HG03460 (cell line): ENCODE measurements around the gene TBC1D16.

ENCODE experiments used
- ATAC-seq: cut with Tn5 transposase; IDR thresholded peaks from one replicate; pipeline ENCODE4 v1.9.1; 2021; ENCODE audit not compliant: unreplicated experiment

TBC1D16 gene

DNA sequence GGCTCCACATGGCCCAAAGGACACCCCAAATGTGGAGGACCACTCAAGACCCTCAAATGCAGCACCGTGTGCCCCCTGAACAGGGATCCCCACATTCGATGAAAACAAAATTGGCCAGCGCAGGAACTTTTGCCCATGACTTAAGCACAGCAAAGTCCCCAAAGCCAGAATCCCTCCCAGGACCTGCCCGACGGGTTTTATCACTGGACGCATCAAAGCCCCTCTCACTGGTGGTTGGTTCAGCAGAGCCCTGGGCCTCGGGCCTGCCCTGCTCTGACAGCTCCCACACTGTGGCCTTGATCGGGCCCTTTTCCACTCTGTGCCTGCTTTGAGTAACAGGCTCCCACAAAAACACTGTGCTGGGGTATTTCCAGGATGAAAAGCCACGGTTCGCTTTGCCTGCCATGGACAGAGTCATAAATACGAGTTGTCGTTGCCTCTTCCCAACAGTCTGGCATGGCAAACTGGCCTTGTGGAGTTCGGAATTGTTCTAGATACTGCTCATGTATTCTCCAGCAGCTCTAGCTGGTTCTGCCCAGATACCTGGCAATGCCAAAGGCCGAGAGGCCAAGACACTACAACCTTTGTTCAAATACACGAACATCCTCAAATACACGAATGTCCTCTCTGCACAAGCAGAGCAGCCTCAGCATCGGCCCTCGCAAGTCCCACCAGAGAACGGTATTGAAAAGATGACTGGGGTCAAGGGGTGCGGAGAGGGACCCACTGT, 46.4 kb downstream of the TBC1D16 start:
- no peak for ATAC-seq

DNA sequence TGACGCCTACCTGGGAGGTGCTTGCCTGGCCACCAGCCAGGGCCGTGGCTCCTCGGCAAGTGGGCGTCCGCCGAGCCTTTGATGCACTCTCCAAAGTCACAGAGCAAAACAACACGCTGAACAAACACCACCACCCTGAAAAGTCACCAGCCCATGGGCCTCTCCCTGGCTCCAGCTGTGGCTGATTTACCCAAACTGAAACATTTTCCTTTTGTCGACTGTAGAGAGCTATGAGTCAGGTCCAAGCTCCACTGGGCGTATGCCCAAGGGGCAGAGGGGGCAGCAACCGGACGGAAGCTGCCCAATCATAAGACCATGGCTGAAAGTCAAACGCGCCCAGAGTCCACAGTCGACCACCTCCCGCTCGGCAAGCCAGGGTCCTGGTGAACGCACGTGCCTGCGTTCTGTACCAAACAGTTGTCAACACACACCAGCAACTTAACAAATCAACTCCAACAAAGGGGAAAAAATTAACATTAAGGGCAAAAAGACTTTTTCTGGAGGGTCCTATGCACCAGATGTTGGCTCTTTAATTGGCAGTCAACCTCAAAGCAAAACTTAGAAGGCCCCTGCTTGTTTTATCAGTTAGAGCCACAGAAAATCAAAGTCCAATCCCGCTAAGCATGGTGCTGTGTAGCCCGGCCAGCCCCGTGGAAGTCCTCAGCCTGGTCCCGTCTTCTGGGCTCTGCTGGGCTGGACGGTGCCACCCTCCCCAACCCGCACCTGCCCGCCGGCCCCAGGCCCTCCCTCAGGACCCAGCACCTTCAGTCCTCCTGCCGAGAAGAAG, 47.3 kb downstream of the TBC1D16 start:
- ATAC-seq: no peak

DNA sequence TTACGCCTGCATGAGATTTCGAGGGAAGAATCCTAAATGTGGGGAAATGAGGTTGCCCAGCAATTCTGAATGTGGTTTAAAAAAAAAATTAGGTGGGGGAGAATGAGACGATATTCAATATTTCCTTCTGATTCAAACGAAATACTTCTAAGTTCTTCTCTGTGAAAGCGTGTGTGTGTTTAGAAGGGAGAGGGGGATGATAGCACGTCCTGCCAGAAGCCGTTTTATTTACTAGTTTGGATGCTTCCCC, 47.8 kb downstream of the TBC1D16 start:
- no peak for ATAC-seq

DNA sequence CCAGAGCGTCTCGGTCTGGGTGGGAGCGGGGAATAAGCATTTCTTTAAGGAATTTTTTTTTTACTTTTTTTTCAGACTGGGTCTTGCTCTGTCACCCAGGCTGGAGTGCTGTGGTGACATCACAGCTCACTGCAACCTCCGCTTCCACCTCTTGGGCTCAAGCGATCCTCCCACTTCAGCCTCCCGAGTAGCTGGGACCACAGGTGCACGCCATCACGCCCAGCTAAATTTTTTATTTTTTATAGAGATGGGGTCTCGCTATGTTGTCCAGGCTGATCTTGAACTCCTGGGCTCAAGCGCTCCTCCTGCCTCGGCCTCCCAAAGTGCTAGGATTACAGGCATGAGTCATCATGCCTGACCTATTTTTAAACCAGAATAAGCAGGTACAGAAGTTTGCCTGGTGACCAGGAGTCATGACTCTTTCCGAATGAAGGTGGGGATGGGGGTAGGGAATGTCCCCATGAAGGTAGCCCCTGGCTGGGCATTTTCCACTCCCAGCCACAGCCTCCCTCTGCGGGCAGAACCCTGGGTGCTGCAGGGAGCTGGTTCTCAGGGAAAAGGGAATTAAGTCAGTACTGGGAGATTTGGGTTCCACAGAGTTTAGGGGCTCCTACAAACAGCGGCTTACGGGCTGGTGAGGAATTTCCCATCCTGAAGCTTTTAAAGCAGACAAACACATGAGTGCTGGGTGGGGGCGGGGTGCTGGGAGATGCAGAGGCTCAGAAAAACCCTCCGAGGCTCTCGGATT, 48.3 kb downstream of the TBC1D16 start:
- no peak for ATAC-seq

DNA sequence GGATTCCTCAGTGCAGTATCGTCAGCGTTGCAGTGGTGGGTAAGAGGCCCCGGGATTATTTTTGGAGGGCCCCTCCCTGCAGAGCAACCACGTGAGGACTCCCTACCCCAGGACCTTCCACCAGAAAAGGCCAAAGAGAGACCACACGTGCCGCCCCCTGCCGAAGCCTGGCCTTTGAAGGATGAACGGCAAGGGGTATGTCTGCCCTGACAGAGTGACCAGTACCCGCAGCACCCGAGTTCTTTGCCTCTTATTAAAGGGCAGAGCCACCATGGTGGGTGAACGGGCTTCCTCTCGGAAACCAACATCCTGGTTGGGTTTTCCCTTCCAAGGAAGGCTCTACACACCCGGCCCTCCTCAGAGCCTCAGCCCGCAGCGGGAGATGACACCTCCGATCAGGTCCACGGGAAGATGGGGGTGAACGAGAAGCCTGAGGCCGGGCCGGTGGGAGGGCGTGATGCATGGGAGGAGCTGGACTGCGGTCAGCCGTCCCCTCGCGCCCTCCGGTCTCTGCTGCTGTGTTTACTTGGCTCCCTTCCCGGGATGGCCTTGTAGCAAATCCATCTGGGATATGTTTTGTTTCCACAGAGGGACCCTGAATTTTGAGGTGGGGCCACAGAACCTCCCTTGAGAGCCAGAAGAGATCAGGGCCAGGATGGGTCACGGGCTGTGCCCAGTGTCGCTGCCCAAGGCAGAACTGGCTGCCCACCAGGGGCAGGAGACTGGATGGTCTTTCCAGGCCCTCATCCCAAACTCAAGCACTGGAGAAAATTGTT, 49.1 kb downstream of the TBC1D16 start:
- no peak for ATAC-seq

DNA sequence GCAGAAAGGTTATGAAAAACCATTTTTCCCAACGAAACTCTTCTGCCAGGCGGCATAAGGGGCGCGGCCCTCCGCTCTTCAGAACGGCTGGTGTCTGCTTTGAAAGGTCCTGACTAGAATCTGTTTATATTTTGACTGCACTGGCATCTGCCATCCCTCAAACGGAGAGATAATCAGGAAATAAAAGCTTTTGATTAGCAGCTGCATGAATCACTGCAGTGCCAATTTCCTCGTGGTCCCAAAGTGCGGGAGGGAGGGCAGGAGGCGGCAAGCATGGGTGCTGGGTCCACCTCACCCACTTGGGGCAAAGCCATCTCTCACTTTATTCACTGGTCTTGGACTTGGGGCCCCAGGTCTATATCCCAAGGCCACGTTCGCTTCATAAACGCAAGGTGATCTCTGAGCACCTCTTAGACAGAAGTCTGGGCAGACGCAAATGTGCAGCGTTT, 49.7 kb downstream of the TBC1D16 start:
- ATAC-seq: no peak

DNA sequence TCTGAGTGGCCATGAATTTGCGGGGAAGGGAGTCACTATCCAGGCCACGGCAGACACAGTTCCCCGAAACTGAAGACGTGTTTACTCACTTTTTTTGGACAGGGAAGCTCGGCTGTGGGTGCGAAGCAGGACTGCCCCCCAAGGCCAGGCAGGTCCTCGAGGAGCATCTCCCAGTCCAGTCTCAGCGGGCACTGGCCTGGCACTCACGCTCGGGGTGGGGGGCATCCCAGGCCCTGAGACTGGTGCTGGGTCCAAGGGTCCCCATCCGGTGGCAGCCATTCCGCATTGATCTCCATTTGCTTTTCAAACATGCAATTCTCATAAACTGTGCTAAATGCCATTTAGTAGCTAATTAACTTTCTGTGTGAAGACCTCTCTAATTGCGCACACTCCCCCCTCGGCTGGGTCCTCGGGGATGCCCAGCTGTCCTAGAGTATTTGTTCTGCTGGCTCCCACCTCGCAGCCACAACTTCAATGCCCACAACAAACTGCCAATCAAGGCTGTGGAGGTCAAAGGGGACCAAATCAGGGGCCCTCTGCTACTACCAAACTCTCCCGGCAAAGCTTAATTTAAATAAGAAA, 50.2 kb downstream of the TBC1D16 start:
- ATAC-seq: no peak

DNA sequence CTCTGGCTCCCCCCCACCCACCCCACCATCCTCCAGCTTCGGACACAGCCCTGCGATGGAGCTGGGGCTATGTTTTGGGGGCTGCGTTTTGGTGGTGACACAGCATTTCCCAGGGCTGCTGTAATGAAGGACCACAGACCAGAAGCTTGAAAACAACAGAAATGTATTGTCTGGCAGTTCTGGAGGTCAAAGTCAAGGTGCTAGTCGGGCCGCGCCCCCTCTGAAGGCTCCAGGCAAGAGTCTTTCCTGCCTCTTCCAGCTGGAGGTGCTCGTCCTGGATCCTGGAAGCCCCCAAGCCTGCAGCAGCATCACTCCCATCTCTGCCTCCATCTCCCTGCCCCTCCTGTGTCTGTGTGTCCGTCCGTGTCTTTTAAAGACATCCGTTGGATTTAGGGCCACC, 50.8 kb downstream of the TBC1D16 start:
- ATAC-seq: no peak

DNA sequence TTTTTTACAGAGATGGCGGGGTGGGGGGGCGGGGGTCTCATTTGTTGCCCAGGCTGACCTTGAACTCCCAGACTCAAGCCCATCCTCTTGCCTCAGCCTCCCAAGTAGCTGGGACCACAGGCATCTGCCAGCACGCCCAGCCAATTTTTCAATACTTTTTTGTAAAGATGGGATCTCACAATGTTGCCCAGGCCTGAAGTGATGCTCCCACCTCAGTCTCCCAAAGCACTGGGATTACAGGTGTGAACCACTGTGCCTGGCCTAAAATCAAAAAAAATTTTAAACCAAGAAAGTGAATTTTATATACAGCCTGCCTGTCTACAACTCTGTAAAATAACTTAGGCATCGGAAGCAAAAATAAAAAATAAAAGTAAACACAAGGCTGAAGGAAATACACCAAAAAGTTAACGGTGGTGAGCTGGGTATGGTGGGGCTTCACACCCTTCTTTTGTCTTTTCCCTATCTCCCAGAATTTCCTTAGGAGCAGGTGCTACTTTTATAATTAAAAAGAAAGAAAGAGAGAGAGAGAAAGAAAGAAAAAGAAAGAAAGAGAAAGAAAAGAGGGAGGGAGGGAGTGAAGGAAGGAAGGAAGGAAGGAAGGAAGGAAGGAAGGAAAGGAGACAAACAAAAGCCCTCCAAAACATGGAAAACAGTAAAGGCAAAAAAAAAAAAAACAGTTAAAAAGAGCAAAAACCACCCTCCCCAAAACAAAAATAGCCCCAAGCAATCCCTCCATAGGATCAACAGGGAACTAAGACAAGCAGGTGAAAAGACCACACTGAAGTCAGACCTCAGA, 51.4 kb downstream of the TBC1D16 start:
- no peak for ATAC-seq

DNA sequence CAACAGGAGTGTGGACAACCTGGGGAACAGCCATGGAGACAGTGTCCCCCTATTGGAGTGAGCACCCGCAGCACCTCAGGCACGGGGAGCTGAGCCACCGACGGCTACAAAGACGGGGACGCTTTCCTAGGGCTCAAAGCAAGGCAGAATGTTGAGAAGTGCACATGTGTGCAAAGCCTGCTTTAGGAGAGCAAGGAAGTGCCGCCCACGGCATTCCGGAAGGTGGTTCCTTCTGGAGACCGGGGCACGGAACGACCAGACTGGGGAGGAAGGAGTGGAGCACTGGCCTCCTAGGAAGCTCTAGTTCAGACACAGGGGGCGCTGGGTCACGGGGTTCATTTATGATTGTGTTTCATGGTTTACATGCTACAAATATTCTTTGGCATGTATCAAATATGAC, 52.2 kb downstream of the TBC1D16 start:
- ATAC-seq: no peak

DNA sequence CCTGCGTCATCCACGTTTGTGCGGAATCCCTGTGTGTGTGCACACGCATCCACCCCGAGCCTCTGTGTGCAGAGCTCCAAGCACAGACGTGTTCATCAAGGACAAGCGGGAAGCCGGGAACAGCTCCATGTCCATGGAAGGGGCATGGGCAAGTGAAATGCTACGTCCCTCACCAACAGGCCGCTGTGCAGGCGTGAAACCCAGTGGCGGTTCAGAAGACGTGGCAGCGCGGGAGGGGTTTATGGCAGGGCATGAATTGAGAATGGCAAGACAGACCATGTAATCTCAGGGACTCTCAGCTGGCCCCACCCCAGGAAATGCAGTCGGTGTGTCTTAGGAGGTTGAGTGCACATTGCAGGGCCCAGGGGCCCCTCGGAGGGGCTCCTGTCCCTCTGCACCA, 52.7 kb downstream of the TBC1D16 start:
- ATAC-seq: no peak

DNA sequence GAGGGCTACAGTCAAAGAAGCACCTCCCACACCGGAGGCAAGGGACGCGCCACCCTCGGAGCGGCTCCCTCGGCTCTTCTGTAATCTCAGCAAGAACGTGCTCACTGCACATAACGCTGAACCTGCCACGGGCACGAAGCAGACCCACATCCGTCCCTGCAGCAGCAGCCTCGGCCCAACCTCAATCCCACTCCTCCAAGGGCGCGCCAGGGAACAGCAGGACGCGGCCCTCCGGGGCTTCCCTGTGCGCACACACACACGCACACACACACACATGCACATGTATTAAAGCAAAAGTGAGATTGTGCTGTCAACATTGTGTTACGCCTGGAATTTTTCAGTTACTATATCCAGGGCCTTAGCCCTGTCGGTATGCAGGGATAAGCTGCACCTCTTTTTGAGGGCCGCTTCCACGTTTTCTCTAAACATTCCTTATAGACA, 54.0 kb downstream of the TBC1D16 start:
- no peak for ATAC-seq

DNA sequence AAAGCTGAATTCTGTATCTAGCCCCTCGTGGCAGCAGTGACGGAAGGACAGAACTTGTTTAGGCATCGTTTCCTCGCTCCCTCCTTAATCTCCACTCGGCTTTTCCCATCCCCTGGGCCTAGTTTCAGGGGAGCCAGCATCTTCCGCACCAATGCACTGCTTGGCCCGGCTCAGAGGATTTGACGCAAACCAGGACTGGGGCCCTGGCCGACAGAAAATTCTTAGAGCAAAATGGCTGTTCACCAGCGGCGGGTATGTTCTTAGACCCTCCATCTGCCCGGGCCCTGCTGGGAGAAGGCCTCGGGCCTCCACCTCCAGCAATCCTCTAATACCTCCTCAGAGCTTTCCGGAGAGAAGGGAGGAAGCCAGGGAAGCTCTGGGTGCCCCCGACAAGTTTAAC, 54.6 kb downstream of the TBC1D16 start:
- no peak for ATAC-seq

DNA sequence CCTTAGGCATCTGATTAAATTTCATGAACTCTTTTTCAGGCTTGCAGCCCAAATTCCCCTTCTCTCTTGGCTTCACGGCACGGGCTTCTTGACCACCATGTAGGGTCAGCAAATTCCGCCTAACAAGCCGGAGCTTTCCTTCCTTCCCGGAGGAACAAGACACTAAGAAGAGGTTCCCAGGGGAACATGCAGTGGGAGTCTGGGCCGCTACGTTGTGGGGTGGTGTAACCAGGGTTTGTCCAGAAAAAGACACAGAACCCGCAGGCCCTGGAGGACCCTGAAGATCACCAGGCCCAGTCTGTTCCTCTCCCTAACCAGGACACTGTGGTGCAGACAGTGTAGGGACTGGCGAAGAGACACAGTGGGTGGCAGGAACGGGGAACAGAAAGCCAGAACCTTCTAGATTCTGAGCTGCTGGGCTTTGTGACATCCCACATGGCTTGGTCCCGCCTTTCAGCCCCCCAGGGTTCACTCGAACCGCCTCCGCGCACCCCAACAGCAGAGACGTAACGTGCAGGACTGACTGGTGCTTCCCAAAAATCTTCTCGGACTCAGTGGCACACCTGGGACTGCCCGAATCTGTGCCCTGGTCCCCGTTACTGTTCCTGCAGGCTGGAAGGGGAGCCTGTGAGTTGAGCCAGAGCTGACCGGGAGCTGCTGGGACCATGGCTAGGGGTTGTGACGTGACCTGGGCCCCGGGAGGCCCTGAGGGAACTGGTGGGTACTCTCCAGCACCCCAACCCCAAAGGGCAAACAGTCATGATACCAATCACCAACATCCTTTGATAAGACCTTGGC, 55.2 kb downstream of the TBC1D16 start:
- no peak for ATAC-seq

DNA sequence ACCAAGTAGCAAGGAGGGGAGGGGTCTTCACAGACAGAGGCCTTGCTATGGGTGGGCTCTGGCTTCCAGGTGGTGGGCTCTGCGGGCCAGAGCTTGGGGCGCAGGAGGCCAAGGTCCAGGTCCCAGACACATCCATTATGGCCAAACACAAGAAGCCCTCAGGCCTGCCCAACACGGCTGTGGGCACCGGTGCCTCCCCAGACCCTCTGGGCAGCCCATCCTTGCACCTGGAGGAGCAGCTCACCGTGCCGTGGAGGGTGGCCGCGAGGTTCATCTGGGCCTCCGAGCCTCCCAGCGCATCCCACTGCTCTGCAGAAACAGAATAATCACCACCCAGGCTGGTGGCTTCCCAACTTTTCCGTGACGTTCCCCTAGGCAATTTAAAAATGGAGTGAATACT, 55.9 kb downstream of the TBC1D16 start:
- ATAC-seq: no peak

DNA sequence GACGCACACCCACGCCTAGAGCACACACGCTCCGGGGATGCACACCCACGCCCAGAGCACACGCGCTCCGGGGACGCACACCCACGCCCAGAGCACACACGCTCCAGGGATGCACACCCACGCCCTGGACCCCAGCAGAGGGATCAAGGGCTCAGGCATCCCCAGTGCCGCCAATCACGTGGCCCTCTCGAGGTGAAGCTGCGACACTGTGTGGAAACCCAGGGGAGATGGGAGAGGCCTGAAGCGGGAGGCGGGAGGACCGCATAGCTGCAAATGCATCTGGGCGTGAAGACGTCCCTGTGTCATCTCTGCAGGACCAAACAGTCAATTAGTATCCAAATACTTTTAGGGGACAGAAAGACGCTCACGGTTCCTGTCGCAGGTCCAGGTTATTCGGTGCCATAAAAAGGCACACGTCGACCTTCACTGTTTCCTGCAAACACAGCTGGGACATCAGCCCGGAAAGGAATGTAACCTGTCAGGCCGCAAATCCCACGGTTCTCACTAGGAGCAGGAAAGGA, 56.4 kb downstream of the TBC1D16 start:
- no peak for ATAC-seq

DNA sequence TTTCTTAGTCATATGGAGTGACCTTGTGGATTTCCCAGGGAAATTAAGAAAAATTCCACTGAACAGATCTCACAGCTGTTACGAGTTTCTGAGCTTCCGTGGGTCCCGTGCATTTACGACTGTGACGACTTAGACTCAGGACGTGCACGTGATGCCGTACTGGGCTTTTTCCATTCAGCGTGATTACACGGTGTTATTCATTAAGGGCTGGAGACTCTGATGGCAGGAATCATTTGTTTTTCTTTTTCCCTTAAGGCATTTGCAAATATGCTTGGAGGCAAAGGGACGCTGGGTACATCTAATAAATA, 57.2 kb downstream of the TBC1D16 start:
- ATAC-seq: no peak

DNA sequence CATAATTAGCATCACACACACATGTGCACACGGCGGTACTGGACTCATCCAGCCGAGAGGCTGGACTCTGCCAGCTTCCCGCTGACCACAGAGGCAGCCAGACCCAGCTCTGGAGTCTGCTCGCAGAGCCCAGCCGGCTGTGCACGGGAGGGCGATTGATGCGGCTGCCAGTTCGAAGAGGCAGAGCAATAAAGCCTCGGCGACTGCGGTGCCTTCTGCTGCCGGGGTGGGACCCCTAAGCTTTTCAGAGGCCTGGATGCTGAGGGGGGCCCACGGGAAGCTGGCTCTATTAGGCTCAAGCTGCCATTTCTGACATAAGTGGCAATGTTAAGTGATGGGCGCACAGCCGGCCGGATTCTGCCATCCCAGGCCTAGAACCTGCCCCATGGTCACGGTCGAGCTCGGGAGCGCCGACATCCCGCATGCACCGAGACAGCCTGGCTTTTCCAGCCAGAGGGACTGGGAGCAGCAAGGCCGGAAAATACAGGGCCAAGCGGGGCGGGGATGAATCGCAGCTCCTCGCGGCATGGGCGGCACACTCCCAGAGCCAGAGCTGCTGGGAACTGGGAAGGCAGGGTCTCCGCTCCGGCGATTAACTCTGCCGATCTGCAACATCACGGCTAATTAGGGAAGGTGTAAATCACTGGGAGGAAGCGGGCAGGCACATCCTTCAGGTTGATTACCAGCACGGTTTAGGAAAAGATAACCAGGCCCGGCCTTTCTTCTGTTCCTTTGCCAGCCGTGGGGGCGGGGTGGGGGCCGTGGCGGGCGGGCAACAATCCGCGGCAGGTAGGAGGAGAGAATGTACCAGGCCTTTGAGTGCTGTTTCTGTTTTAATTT, 57.7 kb downstream of the TBC1D16 start:
- no peak for ATAC-seq
